GM18858 (cell line): ENCODE results near the gene USO1.
"Not testable (repeated sequence)": the region's sequence is repeated elsewhere in the genome, so short reads cannot be mapped to it uniquely, and the experiment has no call there.

Source experiments
- ATAC-seq: cut with Tn5 transposase; IDR thresholded peaks from one replicate; pipeline ENCODE4 v1.9.1; 2021; ENCODE audit not compliant: unreplicated experiment

Gene USO1, protein sequence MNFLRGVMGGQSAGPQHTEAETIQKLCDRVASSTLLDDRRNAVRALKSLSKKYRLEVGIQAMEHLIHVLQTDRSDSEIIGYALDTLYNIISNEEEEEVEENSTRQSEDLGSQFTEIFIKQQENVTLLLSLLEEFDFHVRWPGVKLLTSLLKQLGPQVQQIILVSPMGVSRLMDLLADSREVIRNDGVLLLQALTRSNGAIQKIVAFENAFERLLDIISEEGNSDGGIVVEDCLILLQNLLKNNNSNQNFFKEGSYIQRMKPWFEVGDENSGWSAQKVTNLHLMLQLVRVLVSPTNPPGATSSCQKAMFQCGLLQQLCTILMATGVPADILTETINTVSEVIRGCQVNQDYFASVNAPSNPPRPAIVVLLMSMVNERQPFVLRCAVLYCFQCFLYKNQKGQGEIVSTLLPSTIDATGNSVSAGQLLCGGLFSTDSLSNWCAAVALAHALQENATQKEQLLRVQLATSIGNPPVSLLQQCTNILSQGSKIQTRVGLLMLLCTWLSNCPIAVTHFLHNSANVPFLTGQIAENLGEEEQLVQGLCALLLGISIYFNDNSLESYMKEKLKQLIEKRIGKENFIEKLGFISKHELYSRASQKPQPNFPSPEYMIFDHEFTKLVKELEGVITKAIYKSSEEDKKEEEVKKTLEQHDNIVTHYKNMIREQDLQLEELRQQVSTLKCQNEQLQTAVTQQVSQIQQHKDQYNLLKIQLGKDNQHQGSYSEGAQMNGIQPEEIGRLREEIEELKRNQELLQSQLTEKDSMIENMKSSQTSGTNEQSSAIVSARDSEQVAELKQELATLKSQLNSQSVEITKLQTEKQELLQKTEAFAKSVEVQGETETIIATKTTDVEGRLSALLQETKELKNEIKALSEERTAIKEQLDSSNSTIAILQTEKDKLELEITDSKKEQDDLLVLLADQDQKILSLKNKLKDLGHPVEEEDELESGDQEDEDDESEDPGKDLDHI

DNA sequence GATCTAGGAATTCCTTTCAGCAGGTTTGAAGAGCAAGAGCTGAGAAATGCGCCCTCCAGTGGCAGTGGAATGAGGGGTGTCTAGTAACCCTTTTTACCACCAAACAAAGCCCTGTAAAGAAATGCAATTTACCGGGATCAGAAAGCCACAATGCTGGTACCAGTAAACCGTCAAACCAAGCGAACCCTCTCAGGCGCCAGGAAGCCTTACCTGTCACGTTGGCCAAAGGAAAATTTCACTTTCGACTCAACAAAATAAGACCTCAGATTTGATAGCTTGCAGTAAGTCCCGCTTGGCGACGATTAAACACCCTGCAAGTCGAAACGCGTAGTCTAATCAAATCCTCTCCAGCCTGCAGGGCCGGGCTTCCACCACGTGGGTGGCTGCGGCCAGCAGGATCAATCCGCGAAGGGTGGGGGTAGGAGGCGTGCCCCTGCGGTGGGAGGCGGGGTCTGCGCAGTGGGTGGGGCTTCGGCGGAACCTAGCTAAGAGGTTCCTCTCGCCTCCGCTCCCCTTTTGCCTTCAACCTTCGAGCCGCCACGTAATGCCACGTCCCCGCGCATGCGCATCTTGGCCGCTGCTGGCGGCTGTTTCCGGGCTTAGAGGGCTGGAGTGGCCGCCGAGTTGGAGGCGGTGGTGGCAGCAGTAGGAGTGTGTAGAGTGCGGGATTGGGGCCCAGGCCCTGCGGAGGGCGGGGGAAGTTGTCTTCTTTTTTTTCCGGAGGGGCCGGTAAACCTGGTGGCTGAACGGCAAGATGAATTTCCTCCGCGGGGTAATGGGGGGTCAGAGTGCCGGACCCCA, at the start of gene USO1:
TSS of gene USO1 (plus strand) at position 512 of the 801 bp plus-strand sequence. CDS start at position 755, 243 bp downstream.
- peak; percentile 75 for ATAC-seq

DNA sequence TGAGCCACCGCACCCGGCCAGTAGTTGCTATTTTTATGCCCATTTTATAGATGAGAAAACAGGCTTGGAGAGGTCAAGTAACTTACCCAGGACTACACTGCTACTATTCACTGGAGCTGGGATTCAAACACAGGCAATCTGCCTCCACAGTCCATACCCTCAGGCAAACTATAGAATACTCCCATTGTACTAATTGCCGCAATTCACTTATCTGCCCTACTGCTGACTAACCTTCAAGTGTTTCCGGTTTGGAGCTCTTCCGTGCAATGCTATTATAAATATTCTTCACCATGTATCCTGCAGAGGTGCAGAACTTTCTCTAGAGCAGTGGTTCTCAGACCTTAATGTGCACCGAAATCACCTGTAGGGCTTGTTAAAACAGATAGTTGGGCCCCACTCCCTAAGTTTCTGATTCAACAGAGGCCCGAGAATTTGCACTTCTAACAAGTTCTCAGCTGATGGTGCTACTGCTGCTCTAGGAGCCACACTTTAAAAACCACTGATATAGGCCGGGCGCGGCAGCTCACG, 49.3 kb upstream of the USO1 start:
- no peak for ATAC-seq

DNA sequence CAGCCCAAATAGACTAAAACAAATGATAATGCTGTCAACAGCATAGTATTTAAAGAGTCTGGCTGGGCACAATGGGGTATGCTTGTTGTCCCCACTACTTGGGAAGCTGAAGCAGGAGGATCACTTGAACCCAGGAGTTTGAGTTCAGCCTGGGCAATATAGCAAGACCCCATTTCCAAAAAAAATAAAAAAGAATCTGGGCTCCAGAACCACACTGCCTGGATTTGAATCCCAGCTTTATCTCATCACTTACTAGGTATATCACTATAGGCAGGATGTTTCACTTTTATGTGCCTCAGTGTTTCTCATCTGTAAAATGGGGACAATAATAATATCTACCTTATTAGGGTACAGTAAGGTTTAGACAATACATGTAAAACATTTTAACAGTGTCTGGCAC, 45.9 kb upstream of the USO1 start:
- ATAC-seq, result no peak

DNA sequence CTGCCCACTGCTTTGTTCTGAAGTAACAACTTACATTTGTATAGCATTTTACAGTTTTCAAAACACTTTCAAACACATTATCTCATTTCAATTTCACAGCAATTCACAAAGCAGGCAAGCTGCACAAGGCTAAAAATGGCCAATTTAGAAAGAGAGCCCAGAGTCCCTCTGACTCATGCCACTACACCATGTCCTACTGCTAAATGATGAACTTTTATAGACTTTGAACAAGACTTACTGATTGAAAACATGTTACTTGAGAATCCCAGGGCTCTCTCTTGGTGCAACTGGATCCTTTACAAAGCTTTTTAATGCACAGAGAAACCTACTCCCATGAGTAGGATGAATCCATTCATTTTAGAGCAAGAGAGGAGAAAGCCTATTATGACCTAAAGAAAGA, 45.4 kb upstream of the USO1 start:
- ATAC-seq, result no peak

DNA sequence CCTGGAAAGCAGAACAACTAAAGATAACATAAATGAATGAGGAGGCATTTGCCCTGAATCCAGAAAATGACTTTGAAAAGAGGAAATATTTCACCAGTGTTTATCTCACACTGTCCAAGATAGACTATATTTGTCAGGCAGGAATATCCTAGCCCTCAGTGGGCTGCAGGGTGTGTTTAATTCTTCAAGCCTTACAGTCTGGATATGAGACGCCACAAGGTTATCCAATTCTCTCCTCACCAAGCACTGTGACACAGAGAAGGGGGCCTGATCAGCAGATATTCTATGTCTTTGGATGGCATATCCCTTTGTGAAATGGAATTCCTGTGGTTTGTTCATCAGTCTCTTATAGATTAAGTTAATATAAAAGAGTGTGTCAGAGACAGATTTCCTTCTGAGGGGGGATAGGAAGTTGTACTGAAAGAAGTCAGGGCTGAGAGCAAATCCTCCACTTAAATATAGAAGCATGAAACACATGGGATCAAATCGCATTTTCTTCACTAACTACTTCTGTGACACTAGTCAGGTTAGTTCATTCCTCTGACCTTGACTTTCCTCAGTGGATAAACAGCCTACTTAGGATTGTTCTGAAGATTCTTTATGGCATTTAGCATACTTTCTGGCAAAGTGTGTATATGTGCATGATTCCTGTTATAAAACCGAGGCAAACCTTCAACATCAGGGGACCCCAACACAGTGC, 44.4 kb upstream of the USO1 start:
- no peak for ATAC-seq

GRCh38 chr4:75683482-75684155, 40.8 kb upstream of the USO1 start:
- ATAC-seq, result no peak

GRCh38 chr4:75685546-75686189, 38.7 kb upstream of the USO1 start:
- no peak for ATAC-seq

DNA sequence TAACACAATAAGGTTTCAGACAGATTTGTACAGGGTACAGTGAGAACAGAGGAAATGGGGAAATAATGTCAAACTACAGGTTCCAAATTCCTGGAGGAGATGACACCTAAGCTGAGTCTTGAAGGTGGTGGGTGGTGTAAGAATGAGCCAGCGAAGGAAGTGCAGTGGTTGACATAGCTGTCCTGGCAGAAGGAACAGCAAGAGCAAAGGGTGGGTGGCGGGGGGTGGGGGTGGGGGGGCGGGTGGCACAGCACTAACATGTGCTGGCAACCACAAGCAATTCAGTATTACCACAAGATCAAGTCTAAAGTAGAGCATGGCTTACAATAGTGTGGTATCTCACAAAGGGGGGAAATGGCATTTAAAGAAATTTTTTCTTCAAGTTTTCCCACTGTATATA, 38.0 kb upstream of the USO1 start:
- ATAC-seq, result no peak

- ATAC-seq, result not testable (repeated sequence)
These were observed 37.3 kb upstream of the USO1 start for GRCh38 chr4:75687125-75687524.

- not testable (repeated sequence) for ATAC-seq
These were observed 32.3 kb upstream of the USO1 start for GRCh38 chr4:75692066-75692465.

- ATAC-seq, result no peak
These were observed 28.3 kb upstream of the USO1 start for GRCh38 chr4:75696071-75696470.

- ATAC-seq, result no peak
These were observed 27.8 kb upstream of the USO1 start for GRCh38 chr4:75696581-75696980.

- peak; percentile 94 for ATAC-seq
These were observed 26.0 kb upstream of the USO1 start for GRCh38 chr4:75698162-75698962.

DNA sequence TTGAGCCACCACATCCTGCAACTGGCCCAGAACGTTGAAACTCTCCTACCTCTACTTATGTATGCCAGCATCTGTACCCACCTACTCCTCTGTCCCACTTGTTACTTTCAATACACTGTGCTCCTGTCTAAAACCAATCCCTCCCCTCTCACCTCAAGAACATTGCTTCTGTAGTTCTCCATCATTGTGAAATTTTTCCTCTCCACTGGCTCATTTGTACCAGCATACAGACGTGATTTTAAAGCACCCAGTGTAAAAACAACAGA, 25.5 kb upstream of the USO1 start:
- ATAC-seq, result peak; percentile 28

DNA sequence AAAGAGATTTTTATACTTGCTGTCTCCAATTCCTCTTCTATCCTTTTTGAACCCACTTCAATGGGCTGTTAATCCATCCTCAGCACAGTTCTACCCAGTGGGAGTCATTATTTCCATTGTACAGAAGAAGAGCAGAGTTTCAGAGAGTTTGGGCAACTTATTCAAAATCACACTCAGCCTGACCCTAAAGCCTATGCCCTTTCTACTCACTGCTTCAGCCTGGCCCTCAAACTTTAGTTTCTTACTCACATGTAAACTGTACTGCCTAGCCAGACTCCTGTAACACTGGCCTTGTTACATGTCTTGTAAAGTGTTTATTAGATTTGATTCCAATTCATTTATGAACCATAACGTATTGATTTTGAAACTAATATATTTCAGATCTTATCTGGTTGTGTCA, 25.1 kb upstream of the USO1 start:
- no peak for ATAC-seq

DNA sequence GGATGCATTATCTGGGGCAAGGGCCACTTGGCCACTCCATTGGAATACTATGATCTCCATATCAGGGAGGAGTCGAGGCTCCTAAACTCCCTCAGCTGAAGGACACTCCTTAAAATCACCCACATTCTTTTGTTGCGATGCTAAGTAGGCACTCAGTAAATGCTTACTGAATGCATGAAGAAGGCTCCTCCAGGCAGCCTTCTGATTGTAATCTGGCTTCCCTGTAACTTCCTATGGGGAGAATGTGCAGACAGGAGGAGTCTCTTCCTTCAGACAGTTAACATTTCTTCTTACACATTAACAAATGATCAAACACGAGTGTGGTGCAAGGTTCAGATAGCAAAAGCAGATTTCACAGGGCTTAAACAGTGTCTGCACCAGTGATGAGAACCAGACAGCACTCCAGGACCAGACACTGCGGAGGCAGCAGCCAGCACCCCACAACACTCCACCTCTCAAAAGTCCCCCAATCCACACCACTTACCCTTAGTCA, 21.4 kb upstream of the USO1 start:
- no peak for ATAC-seq

DNA sequence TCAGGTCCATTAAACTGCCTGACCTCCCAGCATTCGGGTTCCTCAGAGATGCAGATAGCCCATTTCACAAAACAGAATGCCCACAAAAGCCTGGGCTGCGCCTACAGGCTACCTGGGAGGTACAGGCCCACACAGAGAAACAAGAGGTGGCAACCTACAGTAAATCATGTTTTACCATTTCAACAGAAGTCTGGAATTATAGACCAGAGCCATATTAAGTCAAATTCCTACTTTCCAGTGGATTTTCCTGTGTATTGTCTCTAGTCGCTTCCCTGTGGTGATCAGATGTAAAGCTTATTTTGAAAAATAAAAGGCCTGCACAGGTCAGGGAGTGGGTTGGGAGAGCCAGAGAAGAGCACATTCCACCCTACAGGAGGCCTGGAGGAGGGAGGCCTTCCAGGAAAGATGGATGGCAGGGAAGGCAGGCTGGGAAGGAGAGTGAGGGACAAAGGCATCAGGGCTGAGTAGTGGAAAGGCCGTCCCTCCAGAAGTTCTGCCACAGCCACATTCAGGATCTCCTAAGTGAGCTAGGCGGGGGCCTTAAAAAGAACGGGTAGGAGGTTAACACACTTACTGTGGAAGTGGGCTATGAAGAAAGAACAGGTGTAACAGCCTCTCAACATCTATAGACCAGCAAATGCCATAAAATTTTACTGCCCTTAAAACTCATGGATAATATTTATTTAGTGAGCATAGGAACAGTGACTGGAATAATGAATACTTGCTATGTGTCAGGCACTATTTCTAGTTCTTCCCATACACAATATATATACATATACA, 19.0 kb upstream of the USO1 start:
- ATAC-seq, result no peak
